GM12878 (cell line): Measurements from ENCODE around the gene PCBD2. TPM values are rescaled to one million over a fixed set of nuclear protein-coding genes. Genes with fewer than 3 reads are reported as not detected.

Experiments
- ATAC-seq: fragments of 200-7000 bp; cut with Tn5 transposase; 3 replicates; pipeline ENCODE4 v1.9.1; 2020; ENCODE audit warnings: mild to moderate bottlenecking, moderate library complexity
- BruUV-seq: library from RNA; stranded (reverse); fragments of 400-500 nt; replicated peaks from 2 replicates; lab custom pipeline; 2021; lab: Mats Ljungman, UMichigan
- CTCF ChIA-PET: fragments of 300-600 bp; sonication (Branson Sonifier 250); formaldehyde crosslinking; extraction: SDS; loops from one replicate; lab custom pipeline; 2021; ENCODE audit warnings: inconsistent platforms; lab: Yijun Ruan, JAX
- POLR2A ChIA-PET: fragments of 350-600 bp; formaldehyde crosslinking; extraction: SDS; loops from one replicate; lab custom pipeline; 2021; ENCODE audit warnings: inconsistent platforms; lab: Charles Lee
- RAD21 ChIA-PET: fragments of 300-600 bp; sonication (Branson Sonifier 250); formaldehyde crosslinking; loops from one replicate; lab custom pipeline; 2023; ENCODE audit warnings: antibody characterized with exemption; ENCODE audit not compliant: unreplicated experiment; lab: Charles Lee
- SMC1A ChIA-PET: fragments of 300-600 bp; sonication (Branson Sonifier 250); formaldehyde crosslinking; loops from one replicate; lab custom pipeline; 2023; ENCODE audit not compliant: unreplicated experiment, uncharacterized antibody; lab: Charles Lee
- DNase-seq: peaks from one replicate; pipeline ENCODE4 v3.0.0-alpha.2; 2011; ENCODE audit warnings: low read depth, low spot score
- FAIRE-seq: peaks from 3 replicates; lab custom pipeline; 2011; peaks lifted over from hg19 to GRCh38; lab: Jason Lieb, UNC
- H2AFZ ChIP-seq: 2 replicates; pipeline ENCODE4 v1.6.0; 2011; ENCODE audit warnings: low read depth, low read length, control low read depth; ENCODE audit not compliant: control insufficient read depth
- H3K27ac ChIP-seq: 2 replicates; pipeline ENCODE4 v1.5.1; 2011; ENCODE audit warnings: control low read depth; ENCODE audit not compliant: control insufficient read depth, insufficient read depth
- H3K27me3 ChIP-seq, 2 experiments: replicated peaks in 1 of 2; 2 replicates each; pipeline versions ENCODE4 v1.6.0 to v1.6.1; 2011; ENCODE audit warnings: low read length in 1 of 2; ENCODE audit not compliant: control insufficient read depth in 2 of 2, insufficient read depth in 2 of 2
- H3K36me3 ChIP-seq, 2 experiments: 2 replicates each; pipeline ENCODE4 v1.5.1; 2011; ENCODE audit warnings: low read length in 1 of 2; ENCODE audit not compliant: control insufficient read depth in 2 of 2, insufficient read depth in 2 of 2
- H3K4me1 ChIP-seq: 2 replicates; pipeline ENCODE4 v1.6.1; 2011; ENCODE audit warnings: mild to moderate bottlenecking, low read length, moderate library complexity, mixed read lengths; ENCODE audit not compliant: control insufficient read depth, insufficient read depth
- H3K4me2 ChIP-seq: 2 replicates; pipeline ENCODE4 v1.6.0; 2011; ENCODE audit warnings: control low read depth; ENCODE audit not compliant: control insufficient read depth, insufficient read depth
- H3K4me3 ChIP-seq: fragments of 200-600 bp; sonication (generic); 2 replicates; pipeline ENCODE4 v1.5.1; 2016
- H3K79me2 ChIP-seq: 2 replicates; pipeline ENCODE4 v1.6.0; 2011; ENCODE audit warnings: low read length; ENCODE audit not compliant: control insufficient read depth, insufficient read depth
- H3K9ac ChIP-seq: 2 replicates; pipeline ENCODE4 v1.8.0; 2011; ENCODE audit warnings: low read length, control low read depth, mixed read lengths; ENCODE audit not compliant: control insufficient read depth, insufficient read depth
- H3K9me3 ChIP-seq: replicated peaks from 3 replicates; pipeline ENCODE4 v1.5.1; 2011; ENCODE audit warnings: mild to moderate bottlenecking, low read length; ENCODE audit not compliant: control insufficient read depth, insufficient read depth
- H4K20me1 ChIP-seq: 2 replicates; pipeline ENCODE4 v1.6.0; 2011; ENCODE audit not compliant: control insufficient read depth, insufficient read depth
- BHLHE40 ChIP-seq, 2 experiments: fragments of 450-650 bp in 1 of 2; IDR thresholded peaks; 2 replicates each; pipeline ENCODE4 v1.6.1; 2011 to 2017; ENCODE audit warnings: low read depth in 2 of 2, borderline replicate concordance in 1 of 2, improper control_type of control experiment in 1 of 2, low read length in 1 of 2, mild to moderate bottlenecking in 1 of 2
- ETV6 ChIP-seq, 2 experiments: fragments of 450-650 bp in 1 of 2; IDR thresholded peaks in 1 of 2; conservative IDR thresholded peaks in 1 of 2; 2 replicates each; pipeline ENCODE4 v1.6.1; 2014; ENCODE audit warnings: antibody characterized with exemption in 1 of 2, borderline replicate concordance in 1 of 2, low read depth in 1 of 2, mild to moderate bottlenecking in 1 of 2, moderate library complexity in 1 of 2
- MEF2A ChIP-seq: IDR thresholded peaks from 2 replicates; pipeline ENCODE4 v1.6.1; 2011; ENCODE audit warnings: low read depth, mild to moderate bottlenecking, low read length, moderate library complexity; ENCODE audit not compliant: insufficient read depth
- NFYB ChIP-seq: IDR thresholded peaks from 2 replicates; pipeline ENCODE4 v1.6.1; 2011; ENCODE audit warnings: low read depth, mild to moderate bottlenecking, low read length, improper control_type of control experiment, moderate library complexity; ENCODE audit not compliant: insufficient read depth
- NR2F1 ChIP-seq: fragments of 450-650 bp; conservative IDR thresholded peaks from 2 replicates; pipeline ENCODE4 v1.6.1; 2017; ENCODE audit warnings: mild to moderate bottlenecking
- NRF1 ChIP-seq: conservative IDR thresholded peaks from 2 replicates; pipeline ENCODE4 v1.6.1; 2011; ENCODE audit warnings: mild to moderate bottlenecking, low read depth, low read length, improper control_type of control experiment
- SP1 ChIP-seq: IDR thresholded peaks from one replicate; pipeline ENCODE4 v1.6.1; 2011; ENCODE audit warnings: low read depth, low read length
- SUPT20H ChIP-seq: IDR thresholded peaks from 2 replicates; pipeline ENCODE4 v1.6.1; 2011; ENCODE audit warnings: low read depth, mild to moderate bottlenecking, low read length, moderate library complexity, borderline replicate concordance; ENCODE audit not compliant: control insufficient read depth
- TARDBP ChIP-seq: IDR thresholded peaks from 2 replicates; pipeline ENCODE4 v1.6.1; 2016; ENCODE audit warnings: borderline replicate concordance
- WGBS: methylation state at CpG from one replicate; pipeline ENCODE4 v1.1.6; 2016; ENCODE audit warnings: low lambda C conversion rate; ENCODE audit not compliant: insufficient replicate concordance, insufficient coverage; ENCODE audit errors: missing lambda C conversion rate; 5-methylcytosine and 5-hydroxymethylcytosine counted together
- in situ Hi-C: fragments of 300-500 bp; cut with MboI; formaldehyde crosslinking; loops from 9 replicates; pipeline ENCODE4 v1.14.3; 2018; ENCODE audit warnings: mixed read lengths
- intact Hi-C: fragments of 100-400 bp; cut with micrococcal nuclease; formaldehyde crosslinking; loops from one replicate; pipeline ENCODE4 v1.14.2; 2022; ENCODE audit not compliant: unreplicated experiment
- polyA plus RNA-seq, 11 experiments: library from polyadenylated mRNA; depleted of rRNA in 4 of 11; unstranded in 6 of 11; stranded (reverse) in 5 of 11; fragments of >200 nt; fragmentation: Nextera tagmentation in 4 of 11; fragmentation: Illumina TruSeq in 1 of 11; extraction: Ambion mirVana in 4 of 11; extraction: Trizol in 1 of 11; gene quantifications; 1 replicate in 1 of 11; 2 replicates in 10 of 11; pipeline versions ENCODE4 v1.2.1 to v1.2.3, GENCODE V29; 2011 to 2016; ENCODE audit warnings: inconsistent platforms in 2 of 11, missing spikeins in 2 of 11, low read depth in 1 of 11
- total RNA-seq, 4 experiments: library from RNA; depleted of rRNA in 3 of 4; stranded (reverse); fragments of >200 nt in 3 of 4; fragmentation: Illumina TruSeq in 1 of 4; extraction: Trizol in 1 of 4; gene quantifications; 2 replicates each; pipeline versions ENCODE4 v1.2.1 to v1.2.3, GENCODE V29; 2013 to 2021
- TF ChIP-seq, protein P1 (sequence below): IDR thresholded peaks from 2 replicates; pipeline ENCODE4 v1.6.1; 2011; ENCODE audit warnings: low read depth, low read length, improper control_type of control experiment, borderline replicate concordance
- TF ChIP-seq, protein P2 (sequence below): IDR thresholded peaks from 2 replicates; pipeline ENCODE4 v1.6.1; 2012; ENCODE audit warnings: mild to moderate bottlenecking, low read depth, low read length
- TF ChIP-seq, protein P3 (sequence below): fragments of 450-650 bp; IDR thresholded peaks from 2 replicates; pipeline ENCODE4 v1.6.1; 2017; ENCODE audit warnings: mild to moderate bottlenecking
- TF ChIP-seq, protein P4 (sequence below): fragments of 450-650 bp; formaldehyde crosslinking; IDR thresholded peaks from 2 replicates; pipeline ENCODE4 v1.4.0; 2022; ENCODE audit warnings: mild to moderate bottlenecking, moderate library complexity

Gene PCBD2
- total and polyA plus RNA-seq, 10 of the 15 experiments (the other 5 are each of a cell fraction or from before 2014, with no cell fraction given), result 5.4 to 13.6 (median 6.7) TPM

DNA sequence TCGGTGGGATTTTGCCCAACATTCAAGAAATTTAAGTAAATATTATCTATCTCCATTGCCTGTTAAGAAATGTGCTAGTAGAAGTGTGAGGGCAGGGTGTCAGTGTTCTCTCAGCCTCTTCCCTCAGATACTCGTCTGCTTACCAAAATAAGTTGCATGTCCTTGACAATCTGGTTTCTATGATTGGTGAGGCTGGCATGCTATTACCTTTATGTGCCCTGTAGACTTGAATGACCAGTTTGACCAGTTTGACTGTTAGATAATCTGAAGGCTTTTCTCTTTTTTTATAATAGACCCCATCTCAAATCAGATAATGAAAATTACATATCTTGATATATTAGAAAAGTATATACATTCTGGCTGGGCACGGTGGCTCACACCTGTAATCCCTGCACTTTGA lies 63.1 kb downstream of the PCBD2 start:
- ChIA-PET RAD21 (no interaction called here), POLR2A (no interaction called here), SMC1A (interaction anchor here (0.7 kb wide), 1 partner anchor 62 kb away, joined by 3 read pairs; no protein-coding TSS in a partner anchor), CTCF (no interaction called here)
- H2AFZ ChIP-seq, result no peak overlapping the region
- no peaks in the 10 kb centered on the region for H4K20me1 ChIP-seq
- DNase-seq (no peak), FAIRE-seq (no peak), ATAC-seq (no peak)
- intact Hi-C loops (no loop called here), in situ Hi-C loops (no loop called here)
- H3K27me3 ChIP-seq, result no peaks in the 10 kb centered on the region
- BruUV-seq, result no TSS peak
- no peak overlapping the region for H3K4me2 ChIP-seq
- no peak overlapping the region for H3K9ac ChIP-seq
- H3K27ac ChIP-seq, result no peak overlapping the region
- no peaks in the 10 kb centered on the region for H3K79me2 ChIP-seq
- no peaks in the 10 kb centered on the region for H3K4me1 ChIP-seq
- no peaks in the 10 kb centered on the region for H3K9me3 ChIP-seq
- H3K36me3 ChIP-seq, result no peaks in the 10 kb centered on the region
- WGBS, result 97% methylated on average over 3 of the region's 3 CpGs
- H3K4me3 ChIP-seq, result no peak overlapping the region
- TF ChIP-seq, protein P1, sequence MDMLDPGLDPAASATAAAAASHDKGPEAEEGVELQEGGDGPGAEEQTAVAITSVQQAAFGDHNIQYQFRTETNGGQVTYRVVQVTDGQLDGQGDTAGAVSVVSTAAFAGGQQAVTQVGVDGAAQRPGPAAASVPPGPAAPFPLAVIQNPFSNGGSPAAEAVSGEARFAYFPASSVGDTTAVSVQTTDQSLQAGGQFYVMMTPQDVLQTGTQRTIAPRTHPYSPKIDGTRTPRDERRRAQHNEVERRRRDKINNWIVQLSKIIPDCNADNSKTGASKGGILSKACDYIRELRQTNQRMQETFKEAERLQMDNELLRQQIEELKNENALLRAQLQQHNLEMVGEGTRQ, result no peak
- TF ChIP-seq ETV6 (conservative IDR thresholded peaks at IDR 0.05 in 1 of 2, IDR thresholded peaks at IDR 0.05 in 1 of 2; ENCODE audit: borderline replicate concordance in 1 of 2, low read depth in 1 of 2) (no peak), NRF1 (no peak), TARDBP (no peak), SUPT20H (no peak), MEF2A (no peak), BHLHE40 (IDR thresholded peaks at IDR 0.05; ENCODE audit: borderline replicate concordance in 1 of 2, low read depth in 2 of 2, low read length in 1 of 2) (no peak), SP1 (no peak), NR2F1 (no peak), NFYB (no peak)
- TF ChIP-seq, protein P2, sequence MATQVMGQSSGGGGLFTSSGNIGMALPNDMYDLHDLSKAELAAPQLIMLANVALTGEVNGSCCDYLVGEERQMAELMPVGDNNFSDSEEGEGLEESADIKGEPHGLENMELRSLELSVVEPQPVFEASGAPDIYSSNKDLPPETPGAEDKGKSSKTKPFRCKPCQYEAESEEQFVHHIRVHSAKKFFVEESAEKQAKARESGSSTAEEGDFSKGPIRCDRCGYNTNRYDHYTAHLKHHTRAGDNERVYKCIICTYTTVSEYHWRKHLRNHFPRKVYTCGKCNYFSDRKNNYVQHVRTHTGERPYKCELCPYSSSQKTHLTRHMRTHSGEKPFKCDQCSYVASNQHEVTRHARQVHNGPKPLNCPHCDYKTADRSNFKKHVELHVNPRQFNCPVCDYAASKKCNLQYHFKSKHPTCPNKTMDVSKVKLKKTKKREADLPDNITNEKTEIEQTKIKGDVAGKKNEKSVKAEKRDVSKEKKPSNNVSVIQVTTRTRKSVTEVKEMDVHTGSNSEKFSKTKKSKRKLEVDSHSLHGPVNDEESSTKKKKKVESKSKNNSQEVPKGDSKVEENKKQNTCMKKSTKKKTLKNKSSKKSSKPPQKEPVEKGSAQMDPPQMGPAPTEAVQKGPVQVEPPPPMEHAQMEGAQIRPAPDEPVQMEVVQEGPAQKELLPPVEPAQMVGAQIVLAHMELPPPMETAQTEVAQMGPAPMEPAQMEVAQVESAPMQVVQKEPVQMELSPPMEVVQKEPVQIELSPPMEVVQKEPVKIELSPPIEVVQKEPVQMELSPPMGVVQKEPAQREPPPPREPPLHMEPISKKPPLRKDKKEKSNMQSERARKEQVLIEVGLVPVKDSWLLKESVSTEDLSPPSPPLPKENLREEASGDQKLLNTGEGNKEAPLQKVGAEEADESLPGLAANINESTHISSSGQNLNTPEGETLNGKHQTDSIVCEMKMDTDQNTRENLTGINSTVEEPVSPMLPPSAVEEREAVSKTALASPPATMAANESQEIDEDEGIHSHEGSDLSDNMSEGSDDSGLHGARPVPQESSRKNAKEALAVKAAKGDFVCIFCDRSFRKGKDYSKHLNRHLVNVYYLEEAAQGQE, result no peak
- TF ChIP-seq, protein P3, sequence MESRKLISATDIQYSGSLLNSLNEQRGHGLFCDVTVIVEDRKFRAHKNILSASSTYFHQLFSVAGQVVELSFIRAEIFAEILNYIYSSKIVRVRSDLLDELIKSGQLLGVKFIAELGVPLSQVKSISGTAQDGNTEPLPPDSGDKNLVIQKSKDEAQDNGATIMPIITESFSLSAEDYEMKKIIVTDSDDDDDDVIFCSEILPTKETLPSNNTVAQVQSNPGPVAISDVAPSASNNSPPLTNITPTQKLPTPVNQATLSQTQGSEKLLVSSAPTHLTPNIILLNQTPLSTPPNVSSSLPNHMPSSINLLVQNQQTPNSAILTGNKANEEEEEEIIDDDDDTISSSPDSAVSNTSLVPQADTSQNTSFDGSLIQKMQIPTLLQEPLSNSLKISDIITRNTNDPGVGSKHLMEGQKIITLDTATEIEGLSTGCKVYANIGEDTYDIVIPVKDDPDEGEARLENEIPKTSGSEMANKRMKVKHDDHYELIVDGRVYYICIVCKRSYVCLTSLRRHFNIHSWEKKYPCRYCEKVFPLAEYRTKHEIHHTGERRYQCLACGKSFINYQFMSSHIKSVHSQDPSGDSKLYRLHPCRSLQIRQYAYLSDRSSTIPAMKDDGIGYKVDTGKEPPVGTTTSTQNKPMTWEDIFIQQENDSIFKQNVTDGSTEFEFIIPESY, result no peak
- TF ChIP-seq, protein P4, sequence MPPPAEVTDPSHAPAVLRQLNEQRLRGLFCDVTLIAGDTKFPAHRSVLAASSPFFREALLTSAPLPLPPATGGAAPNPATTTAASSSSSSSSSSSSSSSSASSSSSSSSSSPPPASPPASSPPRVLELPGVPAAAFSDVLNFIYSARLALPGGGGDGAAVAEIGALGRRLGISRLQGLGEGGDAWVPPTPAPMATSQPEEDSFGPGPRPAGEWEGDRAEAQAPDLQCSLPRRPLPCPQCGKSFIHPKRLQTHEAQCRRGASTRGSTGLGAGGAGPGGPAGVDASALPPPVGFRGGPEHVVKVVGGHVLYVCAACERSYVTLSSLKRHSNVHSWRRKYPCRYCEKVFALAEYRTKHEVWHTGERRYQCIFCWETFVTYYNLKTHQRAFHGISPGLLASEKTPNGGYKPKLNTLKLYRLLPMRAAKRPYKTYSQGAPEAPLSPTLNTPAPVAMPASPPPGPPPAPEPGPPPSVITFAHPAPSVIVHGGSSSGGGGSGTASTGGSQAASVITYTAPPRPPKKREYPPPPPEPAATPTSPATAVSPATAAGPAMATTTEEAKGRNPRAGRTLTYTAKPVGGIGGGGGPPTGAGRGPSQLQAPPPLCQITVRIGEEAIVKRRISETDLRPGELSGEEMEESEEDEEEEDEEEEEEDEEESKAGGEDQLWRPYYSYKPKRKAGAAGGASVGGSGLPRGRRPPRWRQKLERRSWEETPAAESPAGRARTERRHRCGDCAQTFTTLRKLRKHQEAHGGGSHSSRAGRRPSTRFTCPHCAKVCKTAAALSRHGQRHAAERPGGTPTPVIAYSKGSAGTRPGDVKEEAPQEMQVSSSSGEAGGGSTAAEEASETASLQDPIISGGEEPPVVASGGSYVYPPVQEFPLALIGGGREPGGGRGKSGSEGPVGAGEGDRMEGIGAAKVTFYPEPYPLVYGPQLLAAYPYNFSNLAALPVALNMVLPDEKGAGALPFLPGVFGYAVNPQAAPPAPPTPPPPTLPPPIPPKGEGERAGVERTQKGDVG (CRISPR knock-in tag), result no peak
